Mesenchymal stem cell (in vitro differentiated cells and primary cell): ENCODE measurements around the gene SASH1. TPM values are rescaled to one million over a fixed set of nuclear protein-coding genes. Genes with fewer than 3 reads are reported as not detected.

ENCODE experiments used
- DNase-seq: peaks from one replicate; pipeline ENCODE4 v3.0.0-alpha.2; 2013
- H2AFZ ChIP-seq: one replicate; pipeline ENCODE4 v1.6.1; 2013; ENCODE audit warnings: low read depth, mild to moderate bottlenecking, control low read depth, inconsistent platforms, low read length, moderate library complexity
- H2AK5ac ChIP-seq: 2 replicates; pipeline ENCODE4 v1.6.1; 2013; ENCODE audit warnings: low read length, moderate library complexity, mild to moderate bottlenecking, inconsistent platforms; ENCODE audit not compliant: severe bottlenecking
- H2BK120ac ChIP-seq: one replicate; pipeline ENCODE4 v1.6.1; 2013; ENCODE audit warnings: low read depth, mild to moderate bottlenecking, inconsistent platforms, low read length, moderate library complexity
- H2BK12ac ChIP-seq, 2 experiments: one replicate each; pipeline ENCODE4 v1.6.1; 2013; ENCODE audit warnings: inconsistent platforms in 2 of 2, low read length in 2 of 2, mild to moderate bottlenecking in 2 of 2, moderate library complexity in 2 of 2, control low read depth in 1 of 2
- H2BK15ac ChIP-seq: one replicate; pipeline ENCODE4 v1.6.1; 2013; ENCODE audit warnings: mild to moderate bottlenecking, low read depth, inconsistent platforms; ENCODE audit not compliant: poor library complexity, severe bottlenecking
- H2BK5ac ChIP-seq: 2 replicates; pipeline ENCODE4 v1.6.1; 2013; ENCODE audit warnings: low read depth, mild to moderate bottlenecking, low read length, control low read depth, inconsistent platforms; ENCODE audit not compliant: poor library complexity, severe bottlenecking
- H3K14ac ChIP-seq, 2 experiments: one replicate each; pipeline ENCODE4 v1.6.1; 2013; ENCODE audit warnings: inconsistent platforms in 2 of 2, low read length in 2 of 2, control low read depth in 1 of 2, mild to moderate bottlenecking in 1 of 2, moderate library complexity in 1 of 2
- H3K18ac ChIP-seq, 2 experiments: one replicate each; pipeline ENCODE4 v1.6.1; 2013; ENCODE audit warnings: inconsistent platforms in 2 of 2, low read length in 2 of 2, control low read depth in 1 of 2, low read depth in 1 of 2, mild to moderate bottlenecking in 1 of 2
- H3K23ac ChIP-seq, 2 experiments: one replicate each; pipeline ENCODE4 v1.6.1; 2013; ENCODE audit warnings: inconsistent platforms in 2 of 2, low read length in 2 of 2, mild to moderate bottlenecking in 2 of 2, moderate library complexity in 2 of 2, control low read depth in 1 of 2
- H3K27ac ChIP-seq: 2 replicates; pipeline ENCODE4 v1.5.1; 2013; ENCODE audit warnings: mild to moderate bottlenecking, moderate library complexity, low read length, control low read depth, inconsistent platforms; ENCODE audit not compliant: poor library complexity, severe bottlenecking
- H3K27me3 ChIP-seq, 2 experiments: 2 replicates each; pipeline versions ENCODE4 v1.6.1 to v1.7.0; 2013; ENCODE audit warnings: low read length in 2 of 2, mild to moderate bottlenecking in 2 of 2, moderate library complexity in 2 of 2, control low read depth in 1 of 2, inconsistent platforms in 1 of 2; ENCODE audit not compliant: control insufficient read depth in 1 of 2, insufficient read depth in 1 of 2
- H3K36me3 ChIP-seq, 2 experiments: 2 replicates each; pipeline versions ENCODE4 v1.6.1 to v1.7.0; 2013; ENCODE audit warnings: low read length in 2 of 2, control low read depth in 1 of 2, inconsistent platforms in 1 of 2, low read depth in 1 of 2, mild to moderate bottlenecking in 1 of 2; ENCODE audit not compliant: insufficient read depth in 2 of 2, control insufficient read depth in 1 of 2
- H3K4ac ChIP-seq, 2 experiments: one replicate each; pipeline ENCODE4 v1.6.1; 2013; ENCODE audit warnings: inconsistent platforms in 2 of 2, low read length in 2 of 2, mild to moderate bottlenecking in 2 of 2, moderate library complexity in 2 of 2, control low read depth in 1 of 2, low read depth in 1 of 2
- H3K4me1 ChIP-seq: 2 replicates; pipeline ENCODE4 v1.6.1; 2013; ENCODE audit warnings: low read depth, low read length, control low read depth; ENCODE audit not compliant: control insufficient read depth, insufficient read depth
- H3K4me2 ChIP-seq: 2 replicates; pipeline ENCODE4 v1.6.1; 2013; ENCODE audit warnings: low read length, mild to moderate bottlenecking, inconsistent platforms; ENCODE audit not compliant: poor library complexity, severe bottlenecking
- H3K4me3 ChIP-seq, 2 experiments: 2 replicates each; pipeline versions ENCODE4 v1.5.1 to v1.7.0; 2013; ENCODE audit warnings: low read length in 2 of 2, mild to moderate bottlenecking in 2 of 2, control low read depth in 1 of 2, low read depth in 1 of 2; ENCODE audit not compliant: insufficient read depth in 1 of 2
- H3K79me1 ChIP-seq: replicated peaks from 2 replicates; pipeline ENCODE4 v1.6.1; 2013; ENCODE audit warnings: mild to moderate bottlenecking, control low read depth, low read length, inconsistent platforms; ENCODE audit not compliant: poor library complexity, severe bottlenecking
- H3K9ac ChIP-seq: 2 replicates; pipeline ENCODE4 v1.7.0; 2013; ENCODE audit warnings: mild to moderate bottlenecking, low read length, moderate library complexity
- H3K9me3 ChIP-seq: 2 replicates; pipeline ENCODE4 v1.7.0; 2013; ENCODE audit warnings: mild to moderate bottlenecking, low read length; ENCODE audit not compliant: control insufficient read depth
- H4K8ac ChIP-seq: one replicate; pipeline ENCODE4 v1.6.1; 2013; ENCODE audit warnings: inconsistent platforms, mild to moderate bottlenecking, low read length, moderate library complexity
- H4K91ac ChIP-seq: one replicate; pipeline ENCODE4 v1.6.1; 2013; ENCODE audit warnings: mild to moderate bottlenecking, low read length, inconsistent platforms
- WGBS: methylation state at CpG from one replicate; pipeline ENCODE4 v1.1.7; 2013; ENCODE audit warnings: mixed read lengths; 5-methylcytosine and 5-hydroxymethylcytosine counted together
- small RNA-seq: library from polyadenylated mRNA; stranded (forward); fragments of <200 nt; extraction: miRNeasy Mini kit (QIAGEN cat#:217004); gene quantifications from one replicate; pipeline ENCODE3, GENCODE V24; 2013; ENCODE audit warnings: low read depth

Gene SASH1

GRCh38 chr6:148599967-148600426, 257.4 kb downstream of the SASH1 start:
- H4K91ac ChIP-seq: no peak overlapping the region
- 16% methylated on average over 7 of the region's 7 CpGs for WGBS

More at GRCh38 chr6:148599967-148600426, 257.4 kb downstream of the SASH1 start:
- no peak overlapping the region for H2AFZ ChIP-seq
- no peak overlapping the region for H3K4me3 ChIP-seq
- H2BK5ac ChIP-seq: no peak overlapping the region
- H3K36me3 ChIP-seq: no peaks in the 10 kb centered on the region
- no peaks in the 10 kb centered on the region for H3K79me1 ChIP-seq
- H4K8ac ChIP-seq: peak overlapping the region; percentile 54
- H3K27ac ChIP-seq: no peak overlapping the region
- no peak overlapping the region for H3K14ac ChIP-seq
- no peak overlapping the region for H3K18ac ChIP-seq
- peak; percentile 82 for DNase-seq
- H3K27me3 ChIP-seq: no peaks in the 10 kb centered on the region
- H3K4me1 ChIP-seq: no peaks in the 10 kb centered on the region
- no peak overlapping the region for H3K4me2 ChIP-seq
- H3K9me3 ChIP-seq: no peaks in the 10 kb centered on the region
- H2AK5ac ChIP-seq: no peak overlapping the region
- H3K23ac ChIP-seq: no peak overlapping the region
- no peak overlapping the region for H2BK15ac ChIP-seq
- no peak overlapping the region for H3K9ac ChIP-seq
- peak overlapping the region; percentile 23 to 86 for H2BK12ac ChIP-seq
- H3K4ac ChIP-seq: no peak overlapping the region
- no peak overlapping the region for H2BK120ac ChIP-seq

Small RNA genes lying within 50 kb of the gene (small RNA-seq; reads per million reads assigned to genes)
- gene SNRPEP6: not detected
